AG04450 (cell line): ENCODE results near the gene DDX25. TPM values are rescaled to one million over a fixed set of nuclear protein-coding genes. Genes with fewer than 3 reads are reported as not detected.

Source experiments
- CTCF ChIA-PET: fragments of 300-600, 350-600 bp; formaldehyde crosslinking; extraction: SDS; loops from one replicate; lab custom pipeline; 2022; ENCODE audit warnings: antibody characterized with exemption, inconsistent platforms; lab: Charles Lee
- POLR2A ChIA-PET: fragments of 350-600 bp; formaldehyde crosslinking; extraction: SDS; loops from one replicate; lab custom pipeline; 2021; ENCODE audit warnings: antibody characterized with exemption, inconsistent platforms; lab: Yijun Ruan, JAX
- DNase-seq: peaks from one replicate; pipeline ENCODE4 v3.0.0-alpha.2; 2011; ENCODE audit warnings: low read depth, low spot score
- H3K27ac ChIP-seq: one replicate; pipeline ENCODE4 v1.5.1; 2012; ENCODE audit warnings: low read depth, low read length, control low read depth
- H3K27me3 ChIP-seq: one replicate; pipeline ENCODE4 v1.6.0; 2012; ENCODE audit warnings: low read length; ENCODE audit not compliant: control insufficient read depth, insufficient read depth
- H3K4me3 ChIP-seq: 2 replicates; pipeline ENCODE4 v1.5.1; 2011; ENCODE audit warnings: mild to moderate bottlenecking, low read depth, low read length, control low read depth
- H3K9me3 ChIP-seq: 2 replicates; pipeline ENCODE4 v1.5.1; 2012; ENCODE audit warnings: low read length; ENCODE audit not compliant: control insufficient read depth, insufficient read depth
- polyA plus RNA-seq: library from polyadenylated mRNA; depleted of rRNA; stranded (reverse); fragments of >200 nt; gene quantifications from 2 replicates; pipeline ENCODE4 v1.2.3, GENCODE V29; 2011
- TF ChIP-seq, protein P1 (sequence below): IDR thresholded peaks from 2 replicates; pipeline ENCODE4 v1.5.1; 2011; ENCODE audit warnings: low read depth, low read length, control low read depth, inconsistent platforms

The DDX25 gene
- polyA plus RNA-seq, 1 experiment, result not detected

DNA sequence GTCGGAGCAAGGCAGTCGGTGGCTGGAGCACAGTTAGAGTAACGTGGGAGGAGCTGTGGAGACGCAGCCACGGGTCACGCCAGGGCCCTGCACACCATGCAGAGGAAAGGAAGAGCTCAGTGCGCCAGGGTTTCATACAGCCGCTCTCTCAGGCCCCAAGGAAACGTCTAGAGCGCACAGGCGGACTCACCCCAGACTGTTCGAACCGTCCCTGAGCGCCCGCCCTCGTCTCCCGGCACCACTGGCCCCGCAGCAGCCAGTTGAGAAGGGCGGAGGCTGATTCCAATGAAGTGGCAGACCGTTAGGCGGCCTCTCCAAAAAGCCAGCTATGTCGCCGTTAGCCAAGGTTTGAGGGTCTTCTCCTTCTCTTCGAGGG, 17.3 kb upstream of the DDX25 start:
- no peaks in the 10 kb centered on the region for H3K27me3 ChIP-seq
- DNase-seq, result no peak
- peak overlapping the region; percentile 75 for H3K27ac ChIP-seq
- H3K9me3 ChIP-seq, result peaks cover 7% of the 10 kb centered on the region
- ChIA-PET CTCF (interaction anchor here (0.8 to 1.4 kb wide), 3 partner anchors 12 to 36 kb away, joined by 3 to 7 read pairs (median 4); partner anchors contain the start of gene PUS3), POLR2A (interaction anchor here (0.8 to 1.7 kb wide), 2 partner anchors 16 to 231 kb away, joined by 3 to 16 read pairs; partner anchors contain the start of gene PUS3)
- TF ChIP-seq, protein P1, sequence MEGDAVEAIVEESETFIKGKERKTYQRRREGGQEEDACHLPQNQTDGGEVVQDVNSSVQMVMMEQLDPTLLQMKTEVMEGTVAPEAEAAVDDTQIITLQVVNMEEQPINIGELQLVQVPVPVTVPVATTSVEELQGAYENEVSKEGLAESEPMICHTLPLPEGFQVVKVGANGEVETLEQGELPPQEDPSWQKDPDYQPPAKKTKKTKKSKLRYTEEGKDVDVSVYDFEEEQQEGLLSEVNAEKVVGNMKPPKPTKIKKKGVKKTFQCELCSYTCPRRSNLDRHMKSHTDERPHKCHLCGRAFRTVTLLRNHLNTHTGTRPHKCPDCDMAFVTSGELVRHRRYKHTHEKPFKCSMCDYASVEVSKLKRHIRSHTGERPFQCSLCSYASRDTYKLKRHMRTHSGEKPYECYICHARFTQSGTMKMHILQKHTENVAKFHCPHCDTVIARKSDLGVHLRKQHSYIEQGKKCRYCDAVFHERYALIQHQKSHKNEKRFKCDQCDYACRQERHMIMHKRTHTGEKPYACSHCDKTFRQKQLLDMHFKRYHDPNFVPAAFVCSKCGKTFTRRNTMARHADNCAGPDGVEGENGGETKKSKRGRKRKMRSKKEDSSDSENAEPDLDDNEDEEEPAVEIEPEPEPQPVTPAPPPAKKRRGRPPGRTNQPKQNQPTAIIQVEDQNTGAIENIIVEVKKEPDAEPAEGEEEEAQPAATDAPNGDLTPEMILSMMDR, result no peak
- peak overlapping the region; percentile 91 for H3K4me3 ChIP-seq

- DNase-seq, result peak; percentile 92
- Histone ChIP-seq H3K9me3 (peaks cover 7% of the 10 kb centered on the region), H3K27me3 (no peaks in the 10 kb centered on the region), H3K27ac (peak within 1 kb of the TSS; percentile 75), H3K4me3 (peak within 1 kb of the TSS; percentile 91)
- TF ChIP-seq, protein P1, result peak; percentile 25
- CTCF ChIA-PET, result interaction anchor here (0.6 to 1.4 kb wide), 6 partner anchors 10 to 1712 kb away, joined by 3 to 4 read pairs (median 3); partner anchors contain the start of gene PUS3
- POLR2A ChIA-PET, result interaction anchor here (0.8 to 1.7 kb wide), 3 partner anchors 15 to 262 kb away, joined by 3 to 16 read pairs (median 5); partner anchors contain the start of gene PUS3
These were observed 16.7 kb upstream of the DDX25 start, which contains the start of gene HYLS1 for GRCh38 chr11:125887373-125888324. HYLS1 (plus strand) TSS chr11:125887668; CDS start chr11:125899369, 11,701 bp downstream.

DNA sequence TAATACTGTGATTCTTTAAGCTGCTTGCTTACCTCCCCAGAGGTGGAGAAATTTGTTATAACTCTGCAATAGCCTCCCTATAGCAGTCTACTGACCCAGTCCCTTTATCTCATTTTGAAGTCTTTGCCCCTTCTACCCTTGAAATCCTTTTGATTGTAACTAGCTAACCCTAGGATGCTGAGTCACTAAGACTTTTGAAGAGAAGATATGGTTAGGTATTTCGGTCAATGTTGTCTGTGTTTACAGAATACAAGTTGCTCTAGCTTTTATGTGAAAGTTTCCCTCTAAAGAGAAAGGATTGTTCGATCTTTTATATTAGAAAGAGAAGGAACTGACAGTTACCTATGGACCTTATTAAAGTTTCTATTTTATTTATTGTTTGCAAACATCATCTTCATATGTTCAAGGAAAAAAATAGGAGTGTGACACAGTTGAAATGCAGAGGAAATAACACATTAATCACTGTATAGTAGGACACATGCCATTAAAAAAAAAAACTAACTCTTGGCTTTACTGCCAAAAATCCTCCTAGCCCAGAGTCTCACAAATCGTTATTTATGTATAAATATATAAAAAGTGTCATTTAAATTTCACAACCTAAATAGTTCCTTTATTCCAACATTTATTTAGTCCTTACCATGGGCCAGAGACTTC, 13.7 kb upstream of the DDX25 start:
- DNase-seq, result no peak
- TF ChIP-seq, protein P1, result no peak
- Histone ChIP-seq H3K27me3 (no peaks in the 10 kb centered on the region), H3K27ac (no peak overlapping the region), H3K4me3 (no peak overlapping the region), H3K9me3 (peaks cover 7% of the 10 kb centered on the region)
- CTCF ChIA-PET, result interaction anchor here (0.9 to 1.0 kb wide), 2 partner anchors 15 to 485 kb away, joined by 3 read pairs; no protein-coding TSS in a partner anchor
- POLR2A ChIA-PET, result no interaction called here

DNA sequence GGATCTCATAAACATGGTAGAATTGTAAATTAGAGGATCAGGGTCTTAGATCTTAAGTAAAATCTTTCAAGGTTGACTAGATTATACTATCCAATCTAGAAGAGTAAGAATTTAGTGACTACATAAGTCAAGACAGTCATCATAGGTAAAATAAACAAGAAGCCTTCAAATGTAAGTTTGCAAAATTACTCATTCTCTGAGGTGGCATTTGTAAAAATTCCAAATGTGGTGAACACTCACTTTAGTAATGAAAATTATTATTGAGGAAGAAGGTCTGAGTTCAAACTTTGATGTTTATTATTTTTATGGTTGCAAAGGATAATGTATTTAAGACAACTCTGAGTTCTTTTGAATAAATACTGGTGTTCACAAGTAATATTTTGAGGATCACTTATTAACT, 12.2 kb upstream of the DDX25 start:
- POLR2A ChIA-PET, result no interaction called here

More for the DNA sequence above, 12.2 kb upstream of the DDX25 start:
- CTCF ChIA-PET, result interaction anchor here (1.6 kb wide), 1 partner anchor 31 kb away, joined by 3 read pairs; no protein-coding TSS in a partner anchor
- Histone ChIP-seq H3K27me3 (no peaks in the 10 kb centered on the region), H3K27ac (no peak overlapping the region), H3K4me3 (no peak overlapping the region), H3K9me3 (peaks cover 3% of the 10 kb centered on the region)
- no peak for DNase-seq
- TF ChIP-seq, protein P1, result no peak
